Head of caudate nucleus (tissue), 42 donors: ENCODE results near the gene SIGLECL1.
A peak's percentile ranks its signal among the peaks of the same experiment; 100 is the strongest.

Experiments
- DNase-seq, 42 donors: peaks; one replicate each; pipeline versions ENCODE4 v3.0.0 to v3.0.0-alpha.2; 2020 to 2021; ENCODE audit warnings: mixed read lengths in 7 of 42
- intact Hi-C: fragments of 100-400 bp; cut with DNase I; formaldehyde crosslinking; loops from one replicate; pipeline ENCODE4 v1.15.0; 2022

SIGLECL1 gene

DNA sequence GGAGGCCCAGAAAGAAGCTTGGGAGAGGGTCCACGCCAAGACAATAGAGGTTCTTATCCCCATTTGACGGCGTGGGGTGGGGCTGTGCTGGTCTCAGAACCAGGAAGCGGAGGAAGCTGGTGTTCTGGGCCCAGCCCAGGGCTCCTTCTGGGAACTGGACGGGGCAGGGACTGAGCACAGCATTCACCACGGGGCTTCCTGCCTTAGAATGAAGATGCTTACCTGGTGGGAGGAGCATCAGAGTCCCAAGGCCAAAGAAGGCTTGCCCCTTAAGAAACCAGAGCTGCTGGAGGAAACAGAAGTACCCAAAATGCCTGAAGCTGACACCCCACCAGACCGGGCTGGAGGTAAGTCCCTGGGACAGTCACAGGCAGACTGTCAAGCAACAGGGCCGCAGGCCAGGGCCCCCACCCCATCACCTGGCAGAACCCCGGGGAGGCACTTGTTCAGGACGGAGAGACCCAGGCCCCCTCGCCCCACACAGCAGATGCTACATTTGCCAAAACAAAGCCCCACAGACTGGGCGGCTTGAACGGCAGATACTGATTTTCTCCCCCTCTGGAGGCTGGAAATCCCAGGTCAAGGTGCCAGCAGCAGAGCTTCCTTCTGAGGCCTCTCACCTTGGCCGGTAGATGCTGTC, 42.8 kb downstream of the SIGLECL1 start:
- DNase-seq = no peak
- intact Hi-C loops = no loop called here

DNA sequence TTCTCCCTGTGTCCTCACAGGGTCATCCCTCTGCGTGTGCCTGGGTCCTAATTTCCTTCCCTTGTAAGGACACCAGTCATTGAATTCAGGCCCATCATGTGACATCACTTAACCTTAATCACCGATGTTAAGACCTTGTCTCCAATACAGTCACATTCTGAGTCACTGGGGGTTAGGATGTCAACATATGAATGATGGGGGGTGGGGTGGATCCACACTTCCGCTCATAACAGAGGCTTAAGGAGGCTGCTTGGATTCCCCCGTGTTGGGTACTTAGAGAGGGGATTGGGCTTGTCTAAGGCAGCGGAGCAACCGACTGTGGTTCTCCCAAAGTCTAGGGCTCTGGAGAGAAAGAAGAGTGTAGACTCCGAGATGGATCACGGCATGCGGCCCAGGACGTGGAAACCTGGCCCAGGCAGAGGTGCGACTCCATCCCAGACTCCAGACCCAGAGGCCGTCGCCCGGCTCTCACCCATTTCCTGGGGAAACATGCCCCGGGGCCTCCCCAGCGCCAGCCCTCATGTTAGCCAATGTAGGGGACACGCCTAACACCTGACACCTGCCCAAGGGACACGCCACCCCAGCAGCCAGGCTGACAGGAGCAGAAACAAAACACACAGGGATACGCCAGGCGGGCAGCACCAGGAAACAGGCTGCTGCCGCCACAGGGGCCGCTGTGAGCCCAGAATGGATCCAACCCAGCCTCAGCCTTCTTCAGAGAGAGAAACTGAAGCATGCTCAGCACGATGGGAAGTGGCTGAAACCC, 43.5 kb downstream of the SIGLECL1 start:
- intact Hi-C loops = no loop called here
- DNase-seq = no peak

DNA sequence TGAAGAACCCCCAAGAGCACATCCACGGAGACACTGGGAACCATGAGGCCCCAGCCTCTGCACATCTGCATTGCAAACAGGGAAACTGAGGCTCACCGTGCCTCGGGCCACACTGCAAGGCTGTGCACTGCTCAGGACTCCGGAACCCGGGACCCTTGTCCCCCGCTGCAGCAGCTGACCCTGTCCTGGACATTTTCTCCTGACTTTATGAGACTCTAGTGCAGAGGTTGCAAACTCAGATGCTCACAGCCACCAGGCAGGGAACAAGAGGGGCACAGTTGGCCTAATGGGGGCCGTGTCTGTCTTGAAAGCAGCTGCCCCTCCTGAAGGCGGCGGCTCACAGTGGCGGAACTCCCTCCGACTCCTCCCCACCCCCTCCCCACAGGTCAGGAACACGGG, 44.1 kb downstream of the SIGLECL1 start:
- DNase-seq = no peak
- intact Hi-C loops = no loop called here

DNA sequence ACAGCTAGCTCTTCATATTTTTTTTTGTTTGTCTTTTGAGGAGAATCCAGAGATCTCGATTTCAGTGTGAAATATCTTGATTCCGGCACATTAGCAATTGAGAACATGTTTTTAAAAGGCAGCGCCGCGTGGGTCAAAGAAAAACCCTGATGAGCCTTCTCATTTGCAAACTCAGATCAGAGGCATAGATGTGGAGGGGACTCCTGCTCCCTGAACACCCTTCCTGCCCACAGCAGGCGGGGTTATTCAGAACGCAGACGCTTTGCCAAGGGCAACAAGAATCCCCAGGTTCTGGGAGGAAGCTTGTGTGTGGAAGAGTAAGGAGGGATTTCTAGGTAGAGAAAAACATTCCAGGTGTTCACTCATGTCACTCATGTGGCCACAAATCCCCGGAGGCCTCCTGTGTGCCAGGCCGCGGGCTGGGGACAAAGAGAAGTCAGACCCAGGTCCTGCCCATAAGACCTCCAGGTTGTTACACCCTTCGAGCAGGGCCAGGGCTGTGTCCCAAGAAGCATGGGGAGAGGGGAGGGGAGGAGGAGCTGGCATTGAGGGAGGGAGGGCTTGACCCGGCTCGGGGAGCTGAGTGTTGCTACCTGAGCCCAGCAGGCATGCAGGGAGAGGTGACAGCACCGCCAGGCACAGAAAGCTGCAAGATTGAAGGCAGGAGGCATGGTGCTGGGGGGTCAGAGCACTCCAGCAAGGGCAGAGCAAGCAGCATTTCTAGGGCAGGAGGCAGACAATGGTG, 44.7 kb downstream of the SIGLECL1 start:
- no peak for DNase-seq
- intact Hi-C loops = no loop called here

DNA sequence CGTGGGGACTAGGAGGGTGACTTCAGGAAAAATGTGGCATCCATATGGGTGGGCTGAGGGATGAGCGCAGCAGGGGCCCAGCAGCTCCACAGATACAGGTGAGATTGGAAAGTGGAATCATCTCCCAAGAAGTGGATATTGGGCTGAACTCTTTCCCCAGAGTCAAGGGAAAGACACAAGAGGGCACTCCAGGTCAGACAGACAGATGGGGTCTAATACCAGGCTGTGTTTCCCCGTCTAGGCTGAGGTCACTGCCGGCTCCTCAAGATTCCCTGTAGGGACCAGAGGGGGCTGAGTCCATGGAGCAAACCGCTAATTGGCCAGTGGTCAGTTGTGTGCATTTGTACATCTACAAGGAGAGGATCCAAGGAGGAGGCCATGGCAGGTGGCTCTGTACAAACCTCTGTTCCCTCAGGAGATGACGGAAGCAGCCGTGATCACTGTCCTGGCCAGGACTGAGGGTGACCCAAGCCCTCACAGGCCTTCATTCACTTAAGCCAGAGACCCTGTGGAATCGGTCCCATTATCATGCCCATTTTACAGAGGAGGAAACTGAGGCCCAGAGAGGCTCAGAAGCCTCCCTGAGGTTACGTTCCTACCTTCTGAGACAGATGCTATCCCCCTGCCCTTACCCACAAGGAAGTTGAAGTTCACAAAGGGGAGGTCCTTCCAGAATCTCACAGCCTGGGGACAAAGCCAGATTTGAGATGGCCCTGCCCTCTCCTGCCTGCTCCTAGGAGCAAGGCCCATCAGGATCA, 45.6 kb downstream of the SIGLECL1 start:
- DNase-seq = no peak
- intact Hi-C loops = no loop called here

DNA sequence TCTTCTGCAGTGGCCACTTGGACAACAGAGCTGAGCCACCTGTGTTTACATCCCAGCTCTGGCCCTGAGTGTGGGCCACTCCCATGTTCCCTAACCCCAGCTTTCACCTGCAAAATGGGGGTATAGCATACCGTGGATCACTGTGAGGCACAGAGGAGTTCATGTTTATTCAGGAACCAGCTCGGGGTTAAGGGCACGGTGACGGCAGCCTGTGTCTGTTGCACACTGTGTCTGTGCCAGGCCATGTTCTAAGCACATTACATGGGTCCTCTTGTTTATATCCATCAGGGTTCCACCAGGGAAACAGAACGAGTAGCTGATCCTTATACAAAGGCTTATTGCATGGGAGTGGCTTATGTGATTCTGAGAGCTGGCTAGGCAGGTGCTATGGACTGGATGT, 46.5 kb downstream of the SIGLECL1 start:
- DNase-seq = no peak
- intact Hi-C loops = no loop called here

DNA sequence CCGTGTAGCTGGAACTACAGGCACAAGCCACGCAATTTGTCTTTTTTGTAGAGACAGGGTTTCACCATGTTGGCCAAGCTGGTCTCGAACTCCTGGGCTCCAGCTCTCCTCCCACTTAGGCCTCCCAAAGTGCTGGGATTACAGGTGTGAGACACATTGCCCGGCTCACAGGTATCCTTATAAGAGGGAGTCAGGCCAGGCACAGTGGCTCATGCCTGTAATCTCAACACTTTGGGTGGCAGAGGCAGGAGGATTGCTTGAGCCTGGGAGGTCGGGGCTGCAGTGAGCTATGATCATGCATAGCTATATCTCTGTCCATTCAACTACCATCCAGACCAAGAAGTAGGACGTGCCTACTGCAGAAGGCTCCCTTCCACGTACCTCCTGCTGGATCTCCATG, 50.4 kb downstream of the SIGLECL1 start:
- DNase-seq = no peak
- intact Hi-C loops = no loop called here

DNA sequence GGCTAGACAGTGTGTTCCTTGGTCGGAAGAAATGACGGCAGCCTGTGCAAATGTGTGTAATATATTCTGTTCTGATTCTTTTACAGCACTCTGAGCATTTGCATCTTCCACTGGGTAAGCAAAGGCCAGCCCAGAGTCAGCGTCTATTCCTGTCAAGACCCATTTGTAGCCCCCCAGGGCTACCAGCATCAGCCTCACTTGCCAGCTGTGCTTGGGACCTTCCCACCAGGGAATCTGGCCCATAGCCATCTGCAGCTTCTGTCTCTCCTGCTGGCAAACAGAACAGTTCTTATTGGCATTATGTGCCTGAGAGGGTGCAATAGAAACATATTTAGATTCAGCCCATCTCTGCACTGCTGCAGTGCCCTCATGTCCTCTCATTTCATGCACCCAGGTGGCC, 54.6 kb downstream of the SIGLECL1 start:
- intact Hi-C loops = no loop called here

DNA sequence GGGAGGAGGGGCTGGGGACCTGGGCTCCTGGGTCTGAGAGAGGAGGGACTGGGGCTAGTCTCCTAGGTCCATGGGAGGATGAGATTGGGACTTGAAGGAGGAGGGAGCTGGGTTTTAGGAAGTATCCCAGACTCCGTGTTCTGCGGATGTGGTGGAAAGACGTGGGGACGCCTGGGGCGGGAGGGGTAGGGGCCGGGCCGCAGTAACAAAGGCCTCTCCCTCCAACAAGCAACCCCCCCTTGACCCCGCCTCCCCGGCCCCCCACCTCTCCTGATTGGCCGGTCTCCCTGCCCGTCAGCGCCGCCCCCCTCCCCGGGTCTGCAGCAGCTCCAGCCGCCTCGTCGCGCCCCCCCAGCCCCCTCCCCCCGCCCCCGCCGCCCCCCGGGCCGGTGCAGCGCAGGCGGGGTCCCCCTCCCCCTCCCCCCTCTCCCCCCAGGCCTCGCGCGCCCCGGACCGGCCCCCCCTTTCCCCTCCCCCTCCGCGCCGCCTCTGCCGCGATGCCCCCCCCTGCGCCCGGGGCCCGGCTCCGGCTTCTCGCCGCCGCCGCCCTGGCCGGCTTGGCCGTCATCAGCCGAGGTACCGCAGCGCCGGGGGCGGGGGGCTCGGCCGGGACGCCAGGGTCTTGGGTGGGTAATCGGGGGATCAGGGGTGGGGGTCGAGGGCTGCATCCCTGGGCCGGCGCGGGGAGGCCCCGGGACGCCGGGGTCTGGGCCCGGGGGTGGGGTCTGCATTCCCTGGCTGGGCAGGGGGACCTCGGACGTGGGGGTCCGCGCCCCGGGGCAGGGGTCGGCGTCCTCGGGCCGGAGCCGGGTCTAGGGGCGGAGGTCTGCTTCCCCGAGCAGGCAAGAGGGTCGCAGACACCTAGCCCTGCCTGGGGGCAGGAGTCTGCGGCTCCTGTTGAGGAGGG, 60.7 kb downstream of the SIGLECL1 start, which contains the start of gene IGLON5:
IGLON5 (plus strand) TSS at position 294 of the 907 bp plus-strand sequence; CDS start at position 498, 204 bp downstream.
- intact Hi-C loops = no loop called here
- peak in 4 of 42 donors; percentile 5 to 22 (median 14) for DNase-seq

More for the DNA sequence above, 54.6 kb downstream of the SIGLECL1 start:
- DNase-seq = no peak

DNA sequence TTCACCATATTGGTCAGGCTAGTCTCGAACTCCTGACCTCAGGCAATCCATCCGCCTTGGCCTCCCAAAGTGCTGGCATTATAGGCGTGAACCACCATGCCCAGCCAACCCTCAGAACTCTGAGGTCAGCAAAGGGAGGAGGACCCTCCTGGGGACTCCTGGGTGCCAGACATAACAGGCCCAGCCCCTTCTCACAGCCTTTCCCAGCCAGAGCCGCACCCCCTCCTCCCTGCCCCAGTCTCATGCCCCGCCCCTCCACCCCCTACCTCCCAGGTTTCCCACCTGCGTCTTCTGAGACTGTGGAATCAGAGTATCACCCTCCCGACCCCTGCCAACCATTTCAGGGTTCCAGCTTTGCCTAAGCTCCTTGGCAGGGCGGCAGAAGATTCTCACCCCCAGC, 65.8 kb downstream of the SIGLECL1 start:
- intact Hi-C loops = no loop called here
- DNase-seq = no peak

DNA sequence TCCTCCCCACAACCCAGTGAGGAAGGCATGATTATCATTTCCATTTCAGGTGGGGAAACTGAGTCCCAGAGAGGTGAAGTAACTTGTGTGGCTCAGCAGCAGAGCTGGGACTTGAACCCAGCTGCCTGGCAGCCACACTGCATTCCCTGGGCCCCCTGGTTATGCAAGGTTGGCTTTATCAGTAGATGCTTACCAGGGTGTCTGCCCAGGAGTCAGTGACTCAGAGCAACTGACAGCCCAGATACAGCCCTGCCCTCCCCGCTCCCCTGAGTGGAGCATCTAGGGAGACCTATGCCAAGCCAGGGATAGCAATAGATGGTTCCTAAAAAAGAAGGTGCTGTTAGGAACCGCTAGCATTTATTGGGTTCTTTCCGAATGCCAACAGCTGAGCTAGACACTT, 66.5 kb downstream of the SIGLECL1 start:
- no peak for DNase-seq
- intact Hi-C loops = no loop called here

DNA sequence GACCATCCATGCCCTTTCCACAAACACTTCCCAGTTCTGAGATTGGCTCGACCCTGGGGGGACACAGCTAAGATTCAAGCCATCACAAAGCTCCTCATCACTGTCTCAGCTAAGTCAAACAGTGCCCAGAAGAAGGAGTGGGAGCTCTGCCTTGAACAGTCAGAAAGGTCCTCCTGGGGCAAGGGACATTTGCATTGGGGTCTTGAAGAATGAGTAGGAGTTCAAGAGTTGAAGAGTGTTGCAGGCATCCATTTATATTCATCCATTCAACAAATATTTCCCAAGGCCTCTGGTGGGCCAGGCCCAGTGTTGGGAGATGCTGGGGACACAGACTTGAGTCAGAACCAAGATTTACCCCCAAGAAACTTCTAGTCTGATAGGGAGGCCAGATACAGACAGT, 67.1 kb downstream of the SIGLECL1 start:
- intact Hi-C loops = no loop called here
- no peak for DNase-seq
